A549 (cell line): ENCODE measurements around the gene TCF7L2. TPM values are rescaled to one million over a fixed set of nuclear protein-coding genes. Genes with fewer than 3 reads are reported as not detected.

ENCODE experiments used
- ATAC-seq, 2 experiments: fragments of 200-7000 bp in 1 of 2; fragments of >200 bp in 1 of 2; cut with Nextera tagmentation in 1 of 2; cut with Tn5 transposase in 1 of 2; 3 replicates each; pipeline versions ENCODE4 v1.8.0 to v1.9.1; 2018 to 2020; ENCODE audit warnings: mild to moderate bottlenecking in 1 of 2, moderate library complexity in 1 of 2
- CTCF ChIA-PET: fragments of 300-600 bp; sonication (Branson Sonifier 250); formaldehyde crosslinking; extraction: SDS; loops from one replicate; lab custom pipeline; 2021; ENCODE audit warnings: antibody characterized with exemption, inconsistent platforms; lab: Yijun Ruan, JAX
- POLR2A ChIA-PET: fragments of 350-600 bp; formaldehyde crosslinking; extraction: SDS; loops from one replicate; lab custom pipeline; 2021; ENCODE audit warnings: antibody characterized with exemption, inconsistent platforms; lab: Yijun Ruan, JAX
- DNase-seq, 2 experiments: peaks; one replicate each; pipeline versions ENCODE4 v3.0.0 to v3.0.0-alpha.2; 2011 to 2016; ENCODE audit warnings: low read depth in 1 of 2, low spot score in 1 of 2
- FAIRE-seq: peaks from 2 replicates; lab custom pipeline; 2011; peaks lifted over from hg19 to GRCh38; lab: Jason Lieb, UNC
- H3K27ac ChIP-seq, 2 experiments: fragments of >200 bp; sonication (Bioruptor Twin); formaldehyde crosslinking; 3 replicates each; pipeline ENCODE4 v1.5.1; 2016 to 2017
- H3K4me1 ChIP-seq: fragments of >200 bp; sonication (Bioruptor Twin); formaldehyde crosslinking; 3 replicates; pipeline ENCODE4 v1.6.1; 2016
- H3K4me2 ChIP-seq: fragments of >200 bp; sonication (Bioruptor Twin); formaldehyde crosslinking; 3 replicates; pipeline ENCODE4 v1.6.1; 2016
- H3K4me3 ChIP-seq: fragments of >200 bp; sonication (Bioruptor Twin); formaldehyde crosslinking; 3 replicates; pipeline ENCODE4 v1.5.1; 2016
- H3K9me3 ChIP-seq: fragments of >200 bp; sonication (Bioruptor Twin); formaldehyde crosslinking; 3 replicates; pipeline ENCODE4 v1.6.1; 2016
- ATOH8 ChIP-seq: fragments of 250-450 bp; sonication (Bioruptor Pico); IDR thresholded peaks from 2 replicates; pipeline ENCODE4 v1.5.0; 2020; ENCODE audit warnings: low read depth, mild to moderate bottlenecking, moderate library complexity
- CBX2 ChIP-seq: fragments of 200-600 bp; sonication (generic); IDR thresholded peaks from 2 replicates; pipeline ENCODE4 v1.6.1; 2016; ENCODE audit warnings: low read depth, mild to moderate bottlenecking, borderline replicate concordance
- EHMT2 ChIP-seq: fragments of 200-600 bp; sonication (generic); IDR thresholded peaks from 2 replicates; pipeline ENCODE4 v1.6.1; 2016; ENCODE audit warnings: antibody characterized with exemption, low read depth, mild to moderate bottlenecking, moderate library complexity
- ELK1 ChIP-seq: fragments of 150-350 bp; IDR thresholded peaks from 2 replicates; pipeline ENCODE4 v1.6.1; 2014; ENCODE audit warnings: low read depth, mild to moderate bottlenecking, low read length
- FOSL2 ChIP-seq, 2 experiments: fragments of 450-650 bp in 1 of 2; fragments of >200 bp in 1 of 2; sonication (Bioruptor Twin) in 1 of 2; formaldehyde crosslinking; IDR thresholded peaks; 2 replicates each; pipeline versions ENCODE4 v1.5.0 to v1.6.1; 2016 to 2020; ENCODE audit warnings: mild to moderate bottlenecking in 1 of 2, moderate library complexity in 1 of 2
- HDAC2 ChIP-seq: fragments of 200-600 bp; sonication (generic); IDR thresholded peaks from 2 replicates; pipeline ENCODE4 v1.6.1; 2016
- HEYL ChIP-seq: fragments of 250-450 bp; sonication (Bioruptor Pico); IDR thresholded peaks from 2 replicates; pipeline ENCODE4 v1.8.0; 2021; ENCODE audit warnings: mild to moderate bottlenecking, moderate library complexity
- HOXA7 ChIP-seq: fragments of 250-450 bp; sonication (Bioruptor Pico); IDR thresholded peaks from 2 replicates; pipeline ENCODE4 v1.5.0; 2020; ENCODE audit warnings: mild to moderate bottlenecking, moderate library complexity
- HOXB5 ChIP-seq: fragments of 250-450 bp; sonication (Bioruptor Pico); IDR thresholded peaks from 2 replicates; pipeline ENCODE4 v1.5.0; 2020; ENCODE audit warnings: mild to moderate bottlenecking, moderate library complexity
- JUNB ChIP-seq: fragments of >200 bp; sonication (Bioruptor Twin); formaldehyde crosslinking; IDR thresholded peaks from 2 replicates; pipeline ENCODE4 v1.6.1; 2016
- KDM1A ChIP-seq: fragments of 200-600 bp; sonication (generic); IDR thresholded peaks from 2 replicates; pipeline ENCODE4 v1.6.1; 2016; ENCODE audit warnings: low read depth, mild to moderate bottlenecking
- MAFK ChIP-seq: fragments of 450-650 bp; IDR thresholded peaks from 2 replicates; pipeline ENCODE4 v1.6.1; 2014; ENCODE audit not compliant: partially characterized antibody
- NFE2L2 ChIP-seq: fragments of 150-350 bp; conservative IDR thresholded peaks from 2 replicates; pipeline ENCODE4 v1.6.1; 2014; ENCODE audit warnings: low read length
- NPAS2 ChIP-seq: fragments of 250-450 bp; sonication (Bioruptor Pico); IDR thresholded peaks from 2 replicates; pipeline ENCODE4 v1.8.0; 2022; ENCODE audit warnings: mild to moderate bottlenecking, moderate library complexity, borderline replicate concordance
- NR3C1 ChIP-seq: fragments of >200 bp; sonication (Bioruptor Twin); formaldehyde crosslinking; IDR thresholded peaks from 3 replicates; pipeline ENCODE4 v1.6.1; 2017
- PBX3 ChIP-seq: IDR thresholded peaks from 2 replicates; pipeline ENCODE4 v1.6.1; 2012
- PHF8 ChIP-seq: fragments of 200-600 bp; sonication (generic); IDR thresholded peaks from 2 replicates; pipeline ENCODE4 v1.6.1; 2016; ENCODE audit warnings: low read depth, mild to moderate bottlenecking, antibody characterized with exemption, moderate library complexity, borderline replicate concordance
- POLR2A ChIP-seq: IDR thresholded peaks from 2 replicates; pipeline ENCODE4 v1.6.1; 2012; ENCODE audit warnings: mild to moderate bottlenecking, low read length
- RARB ChIP-seq: fragments of 250-450 bp; sonication (Bioruptor Pico); IDR thresholded peaks from 2 replicates; pipeline ENCODE4 v1.8.0; 2021; ENCODE audit warnings: mild to moderate bottlenecking, moderate library complexity
- RCOR1 ChIP-seq: fragments of 150-350 bp; IDR thresholded peaks from 2 replicates; pipeline ENCODE4 v1.6.1; 2014; ENCODE audit warnings: antibody characterized with exemption, low read length, low read depth
- REST ChIP-seq: fragments of 200-600 bp; sonication (generic); IDR thresholded peaks from 2 replicates; pipeline ENCODE4 v1.6.1; 2016; ENCODE audit warnings: antibody characterized with exemption, mild to moderate bottlenecking, moderate library complexity
- RNF2 ChIP-seq: fragments of 200-600 bp; sonication (generic); IDR thresholded peaks from 2 replicates; pipeline ENCODE4 v1.6.1; 2016; ENCODE audit warnings: low read depth, mild to moderate bottlenecking, antibody characterized with exemption, moderate library complexity, borderline replicate concordance
- TFCP2L1 ChIP-seq: fragments of 250-450 bp; sonication (Bioruptor Pico); IDR thresholded peaks from 2 replicates; pipeline ENCODE4 v1.5.0; 2021; ENCODE audit warnings: mild to moderate bottlenecking
- WGBS: methylation state at CpG from one replicate; pipeline ENCODE4 v1.1.6; 2017; ENCODE audit errors: missing lambda C conversion rate; 5-methylcytosine and 5-hydroxymethylcytosine counted together
- polyA plus RNA-seq, 4 experiments: library from polyadenylated mRNA; depleted of rRNA in 3 of 4; stranded (reverse); fragments of >200 nt; fragmentation: RNase III in 1 of 4; extraction: RNeasy Plus Mini Kit Qiagen cat#74134 plus additional on column Dnase treatment in 1 of 4; gene quantifications; 2 replicates in 3 of 4; 3 replicates in 1 of 4; pipeline ENCODE4 v1.2.3, GENCODE V29; 2011 to 2017

TCF7L2 gene
- polyA plus RNA-seq, 2 of the 4 experiments (the other 2 are of a cell fraction): 11.3 to 14.5 TPM

- TF ChIP-seq KDM1A (no peak), MAFK (no peak), ELK1 (no peak), RARB (CRISPR knock-in tag) (no peak), JUNB (no peak), EHMT2 (no peak), ATOH8 (no peak), FOSL2 (IDR thresholded peaks at IDR 0.05) (no peak), FOSL2 (CRISPR knock-in tag; IDR thresholded peaks at IDR 0.05) (no peak), NR3C1 (no peak), HEYL (CRISPR knock-in tag) (no peak), CBX2 (no peak), PHF8 (no peak), HDAC2 (no peak), RCOR1 (no peak), REST (no peak), HOXA7 (CRISPR knock-in tag) (no peak)
- TF ChIP-seq, all 56 proteins: peak for 0
- Histone ChIP-seq H3K9me3 (peaks cover 8% of the 10 kb centered on the region; the same call in 1 of the 3 replicates), H3K4me2 (no peak overlapping the region), H3K27ac (no peak overlapping the region), H3K4me1 (no peaks in the 10 kb centered on the region), H3K4me3 (no peak overlapping the region)
- no peak for FAIRE-seq
- CTCF ChIA-PET: no interaction called here
- 90% methylated on average over 1 of the region's 1 CpG for WGBS
- ATAC-seq: no peak
- no peak for DNase-seq
- POLR2A ChIA-PET: no interaction called here
These were observed 257.9 kb downstream of the TCF7L2 start for GRCh38 chr10:113207924-113208323.

GRCh38 chr10:113213035-113213434 lies 263.0 kb downstream of the TCF7L2 start:
- DNase-seq: no peak
- Histone ChIP-seq H3K9me3 (0 out of 3 replicates have a peak, but pooled peaks cover under 1% of the 10 kb centered on the region), H3K27ac (no peak overlapping the region), H3K4me3 (no peak overlapping the region), H3K4me2 (no peak overlapping the region), H3K4me1 (no peaks in the 10 kb centered on the region)
- POLR2A ChIA-PET: no interaction called here
- TF ChIP-seq POLR2A (no peak), HOXB5 (CRISPR knock-in tag) (no peak), PBX3 (no peak), NPAS2 (CRISPR knock-in tag) (no peak), NFE2L2 (no peak), TFCP2L1 (CRISPR knock-in tag) (no peak), RNF2 (no peak), RCOR1 (no peak), PHF8 (no peak)
- FAIRE-seq: no peak
- 73% methylated on average over 4 of the region's 4 CpGs for WGBS
- CTCF ChIA-PET: no interaction called here
- no peak for ATAC-seq
